ENCODE data around the gene YTHDF2. TPM values are rescaled to one million over a fixed set of nuclear protein-coding genes. Genes with fewer than 3 reads are reported as not detected.

The YTHDF2 gene
- total RNA-seq, 4 donors from 2014 or later, result 35.6 to 50.6 (median 47.0) TPM

- no peaks in the 10 kb centered on the region for H3K4me1 ChIP-seq
These were observed 77.3 kb downstream of the YTHDF2 start for GRCh38 chr1:28813931-28814465.

DNA sequence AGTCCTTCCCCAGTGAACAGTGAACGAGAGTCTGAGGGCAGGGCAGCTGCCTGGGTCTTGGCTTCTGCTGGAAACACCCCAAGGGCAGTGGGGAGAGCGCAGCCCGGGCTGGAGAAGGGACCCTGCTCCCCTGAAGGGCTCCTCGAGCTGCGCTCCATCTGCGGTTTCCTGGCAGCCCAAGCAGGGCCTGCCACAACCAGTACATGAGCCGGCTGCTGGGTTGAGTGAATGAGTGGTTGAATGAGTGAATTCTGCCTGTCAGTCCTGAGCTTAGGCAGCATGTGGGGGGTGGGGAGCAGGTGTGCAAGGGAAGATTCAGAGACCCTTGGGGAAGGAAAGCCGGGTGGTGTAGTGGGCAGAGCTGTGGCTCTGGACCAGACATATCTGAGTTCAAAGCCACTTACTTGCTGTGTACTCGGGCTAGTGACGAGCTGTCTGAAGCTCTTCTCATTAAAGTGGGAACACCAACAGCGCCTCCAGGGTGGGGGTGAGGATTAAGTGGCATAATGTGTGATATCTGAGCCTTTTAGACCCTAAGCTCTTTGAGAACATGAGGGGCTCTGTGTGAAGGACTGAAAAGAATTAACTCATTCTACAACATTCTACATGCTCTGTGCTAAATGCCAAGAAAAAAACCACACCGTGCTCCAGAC, 78.9 kb downstream of the YTHDF2 start:
- ATAC-seq, result no peak
- TF ChIP-seq CTCF (IDR thresholded peaks at IDR 0.05 in 4 of 5, conservative IDR thresholded peaks at IDR 0.05 in 1 of 5) (no peak), POLR2A (IDR thresholded peaks at IDR 0.05) (no peak)
- Histone ChIP-seq H3K9me3 (no peaks in the 10 kb centered on the region), H3K4me1 (no peaks in the 10 kb centered on the region), H3K36me3 (no peaks in the 10 kb centered on the region), H3K27ac (no peak overlapping the region), H3K4me3 (no peak overlapping the region), H3K27me3 (peaks cover 21 to 33% (median 32%) of the 10 kb centered on the region in 3 donors)
- in situ Hi-C loops (cut with MboI; ENCODE audit: low sequenced_read_pairs in 4 of 4) (no loop called here), intact Hi-C loops (cut with DNase I; ENCODE audit: low total_unique reads) (no loop called here)
- DNase-seq, result no peak

More at GRCh38 chr1:28813931-28814465, 77.3 kb downstream of the YTHDF2 start:
- no peak for DNase-seq
- in situ Hi-C loops (cut with MboI; ENCODE audit: low sequenced_read_pairs in 4 of 4) (no loop called here), intact Hi-C loops (cut with DNase I; ENCODE audit: low total_unique reads) (no loop called here)
- Histone ChIP-seq H3K27me3 (peaks cover 27 to 41% (median 41%) of the 10 kb centered on the region in 3 donors), H3K36me3 (no peaks in the 10 kb centered on the region), H3K4me3 (no peak overlapping the region), H3K9me3 (no peaks in the 10 kb centered on the region), H3K27ac (no peak overlapping the region)
- ATAC-seq, result no peak
- TF ChIP-seq CTCF (IDR thresholded peaks at IDR 0.05 in 4 of 5, conservative IDR thresholded peaks at IDR 0.05 in 1 of 5) (no peak), POLR2A (IDR thresholded peaks at IDR 0.05) (no peak)

DNA sequence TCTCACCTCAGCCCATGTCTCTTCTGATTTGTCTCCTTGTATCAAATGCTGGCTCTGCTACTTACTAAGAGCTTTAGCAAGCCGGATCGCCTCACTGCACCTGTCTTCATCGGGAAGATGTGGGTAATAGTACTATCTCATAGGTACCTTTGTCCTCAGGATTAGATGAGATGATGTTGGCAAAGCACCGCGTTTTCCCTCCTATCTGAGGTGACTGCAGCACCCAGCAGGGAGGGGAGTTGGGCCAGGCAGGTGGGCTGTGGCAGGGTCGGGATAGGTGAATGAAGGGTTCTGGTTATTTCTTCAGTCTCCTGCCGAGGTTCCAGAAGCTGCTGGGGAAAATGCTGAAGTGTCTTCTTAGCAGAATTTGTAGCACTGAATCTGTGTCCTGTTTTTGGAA, 80.4 kb downstream of the YTHDF2 start:
- peaks cover 16 to 21% (median 21%) of the 10 kb centered on the region in 3 donors for H3K27me3 ChIP-seq
- ATAC-seq, result no peak

GRCh38 chr1:28819020-28819419, 82.3 kb downstream of the YTHDF2 start:
- no peaks in the 10 kb centered on the region for H3K4me1 ChIP-seq
- DNase-seq (no peak), ATAC-seq (no peak)
- no peak for TF ChIP-seq CTCF (IDR thresholded peaks at IDR 0.05 in 4 of 5, conservative IDR thresholded peaks at IDR 0.05 in 1 of 5)
- no peak for TF ChIP-seq POLR2A (IDR thresholded peaks at IDR 0.05)
- in situ Hi-C loops (cut with MboI; ENCODE audit: low sequenced_read_pairs in 4 of 4) (no loop called here), intact Hi-C loops (cut with DNase I; ENCODE audit: low total_unique reads) (no loop called here)
- no peak overlapping the region for H3K27ac ChIP-seq
- H3K36me3 ChIP-seq, result no peaks in the 10 kb centered on the region
- no peak overlapping the region for H3K4me3 ChIP-seq
- H3K27me3 ChIP-seq, result peaks cover 0 to 5% (median 4%) of the 10 kb centered on the region in 3 donors
- no peaks in the 10 kb centered on the region for H3K9me3 ChIP-seq

More for the DNA sequence above, 80.4 kb downstream of the YTHDF2 start:
- Histone ChIP-seq H3K4me1 (no peaks in the 10 kb centered on the region), H3K4me3 (no peak overlapping the region), H3K9me3 (no peaks in the 10 kb centered on the region), H3K36me3 (no peaks in the 10 kb centered on the region), H3K27ac (no peak overlapping the region)
- intact Hi-C loops (cut with DNase I; ENCODE audit: low total_unique reads), result no loop called here
- in situ Hi-C loops (cut with MboI; ENCODE audit: low sequenced_read_pairs in 4 of 4), result no loop called here
- no peak for DNase-seq
- no peak for TF ChIP-seq POLR2A (IDR thresholded peaks at IDR 0.05)
- no peak for TF ChIP-seq CTCF (IDR thresholded peaks at IDR 0.05 in 4 of 5, conservative IDR thresholded peaks at IDR 0.05 in 1 of 5)

Other genes starting within 250 kb of the YTHDF2 start
- 10 to 100 TPM in 2 of 4 donors, 1 to 10 TPM in 2; 6.1 to 24.5 (median 13.7) TPM for gene RCC1, start 230.9 kb upstream of the YTHDF2 start, total RNA-seq
- 10 to 100 TPM in 3 of 4 donors, 1 to 10 TPM in 1; 5.3 to 19.7 (median 12.0) TPM for gene TRNAU1AP, start 183.9 kb upstream of the YTHDF2 start, total RNA-seq
- under 1 TPM in 2 of 4 donors, not detected in 2; 0.62 to 0.87 TPM for gene RAB42, start 144.7 kb upstream of the YTHDF2 start, total RNA-seq
- gene TAF12, start 93.9 kb upstream of the YTHDF2 start, total RNA-seq, result 10 to 100 TPM; 33.5 to 81.6 (median 65.0) TPM
- gene RNU11, start 88.3 kb upstream of the YTHDF2 start, total RNA-seq, result not detected
- 10 to 100 TPM in 2 of 4 donors, 1 to 10 TPM in 2; 6.2 to 12.0 (median 9.2) TPM for gene GMEB1, start 68.2 kb upstream of the YTHDF2 start, total RNA-seq
- under 1 TPM in 3 of 4 donors, not detected in 1; 0.15 to 0.24 (median 0.24) TPM for gene OPRD1, start 75.2 kb downstream of the YTHDF2 start, total RNA-seq
- gene EPB41, start 177.6 kb downstream of the YTHDF2 start, total RNA-seq, result 10 to 100 TPM; 19.5 to 28.6 (median 23.6) TPM

Measured in gastrocnemius medialis (tissue), 4 donors.